ENCODE results near the gene NAP1L5. TPM values are rescaled to one million over a fixed set of nuclear protein-coding genes. Genes with fewer than 3 reads are reported as not detected.

NAP1L5 gene
- total RNA-seq, 1 experiment from 2014 or later = 0.26 TPM

GRCh38 chr4:88645994-88646393, 51.6 kb downstream of the NAP1L5 start:
- DNase-seq = no peak
- Histone ChIP-seq H3K9me3 (no peaks in the 10 kb centered on the region), H3K27me3 (no peaks in the 10 kb centered on the region), H3K4me3 (no peak overlapping the region), H3K36me3 (no peaks in the 10 kb centered on the region)

Other genes with a start within 250 kb of the NAP1L5 start
- gene HERC5, start 240.7 kb downstream of the NAP1L5 start, total RNA-seq (2014; rRNA removed; shearing (Covaris generic); ENCODE audit: low replicate concordance) = 3.2 and 6.1 TPM in 2 replicates
- gene PYURF, start 174.1 kb downstream of the NAP1L5 start, total RNA-seq (2014; rRNA removed; shearing (Covaris generic); ENCODE audit: low replicate concordance) = 118 and 187 TPM in 2 replicates
- gene HERC3, start 105.3 kb downstream of the NAP1L5 start, total RNA-seq (2014; rRNA removed; shearing (Covaris generic); ENCODE audit: low replicate concordance) = 3.3 and 26.0 TPM in 2 replicates

Data from MG63 (cell line).